Body of pancreas (tissue), 4 donors: ENCODE results near the gene PRKAG2.

Experiments used
- CTCF ChIP-seq, 7 experiments: fragments of 450-650 bp in 4 of 7; fragments of 200-600 bp in 3 of 7; sonication (generic) in 3 of 7; IDR thresholded peaks; one replicate each; pipeline ENCODE4 v1.5.1; 2016 to 2019; ENCODE audit warnings: antibody characterized with exemption in 7 of 7
- POLR2A ChIP-seq, 3 donors: fragments of 450-650 bp; IDR thresholded peaks; one replicate each; pipeline ENCODE4 v1.6.1; 2016; ENCODE audit warnings: antibody characterized with exemption in 3 of 3, mild to moderate bottlenecking in 2 of 3

GRCh38 chr7:151615058-151615457 is 261.9 kb downstream of the PRKAG2 start:
- TF ChIP-seq CTCF (IDR thresholded peaks at IDR 0.05) (no peak), POLR2A (IDR thresholded peaks at IDR 0.05) (no peak)
